Frontal cortex (tissue), 4 donors: ENCODE results near the gene RAD18. TPM values are rescaled to one million over a fixed set of nuclear protein-coding genes. Genes with fewer than 3 reads are reported as not detected.

Experiments used
- DNase-seq, 2 donors: peaks; one replicate each; pipeline ENCODE4 v3.0.0; 2012; ENCODE audit warnings: low spot score in 2 of 2
- FAIRE-seq: peaks from 2 replicates; lab custom pipeline; 2012; peaks lifted over from hg19 to GRCh38; lab: Jason Lieb, UNC
- total RNA-seq: library from RNA; depleted of rRNA; stranded (reverse); fragments of >200 nt; gene quantifications from one replicate; pipeline ENCODE4 v1.2.3, GENCODE V29; 2014
- donor health status: control.
- donor health status: control.
- donor health status: control.

RAD18 gene
- total RNA-seq, 1 donor from 2014 or later = 11.8 TPM

DNA sequence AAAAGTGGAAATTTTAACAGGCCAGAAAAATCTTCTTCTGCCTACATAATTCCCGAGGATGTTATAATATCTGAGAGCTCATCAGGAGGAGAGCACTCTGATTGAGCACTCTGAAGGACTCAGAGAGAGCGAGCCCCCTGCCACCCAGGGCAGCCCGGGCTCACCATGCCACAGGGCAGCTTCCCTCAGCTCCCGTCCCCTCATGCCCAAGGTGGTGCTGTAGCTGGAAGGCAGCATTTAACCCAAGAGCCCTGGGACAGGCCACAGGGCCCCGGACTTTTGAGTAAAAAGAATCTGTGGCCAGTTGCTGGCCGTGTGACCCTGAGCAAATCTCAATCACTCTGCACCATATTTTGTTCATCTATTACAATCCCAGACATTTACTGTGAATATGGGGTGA, 23.5 kb upstream of the RAD18 start:
- DNase-seq (no peak), FAIRE-seq (no peak)

DNA sequence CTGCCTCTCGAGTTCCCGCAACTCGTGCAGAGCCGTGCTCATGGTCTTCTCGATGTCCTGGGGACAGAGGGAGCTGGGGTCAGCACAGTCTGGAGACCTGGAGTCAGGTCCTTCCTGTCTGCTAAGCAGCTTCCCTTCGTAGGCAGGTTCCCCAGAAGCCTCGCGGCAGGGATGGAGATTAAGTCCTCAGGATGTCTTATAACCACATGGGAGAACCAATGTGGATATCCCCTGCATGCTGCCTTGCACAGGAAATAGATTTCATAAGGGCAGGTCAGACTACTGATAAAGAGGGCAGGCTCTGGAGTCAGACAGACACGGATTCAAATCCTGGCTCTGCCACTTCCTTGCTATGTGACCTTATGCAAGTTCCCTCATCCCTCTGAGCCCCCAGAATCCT, 22.6 kb upstream of the RAD18 start:
- FAIRE-seq (no peak), DNase-seq (no peak)

DNA sequence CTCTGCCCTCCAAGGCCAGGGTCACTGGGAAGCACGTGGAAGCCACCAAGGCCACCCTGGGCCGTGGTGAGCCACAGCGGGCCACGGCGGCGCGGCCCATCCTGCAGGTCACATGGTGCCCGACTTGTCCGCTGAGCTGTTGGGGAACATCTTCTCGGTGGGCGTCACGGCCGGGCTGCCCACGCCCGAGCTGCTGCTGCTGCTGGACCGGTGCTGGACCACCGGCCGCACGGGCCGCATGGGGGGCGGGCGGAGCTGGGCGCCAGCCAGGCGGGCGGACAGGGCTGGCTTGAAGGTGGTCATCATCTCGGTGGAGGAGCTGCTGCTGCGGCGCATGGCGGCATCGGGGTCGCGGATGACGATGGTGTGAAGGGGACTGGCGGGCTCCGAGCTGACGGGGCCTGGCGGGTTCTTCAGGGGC, 22.1 kb upstream of the RAD18 start:
- DNase-seq (no peak), FAIRE-seq (no peak)

GRCh38 chr3:8984526-8984925, 21.3 kb upstream of the RAD18 start:
- DNase-seq (no peak), FAIRE-seq (no peak)

- DNase-seq (no peak), FAIRE-seq (no peak)
Observed at GRCh38 chr3:8984081-8984480, 20.8 kb upstream of the RAD18 start.

DNA sequence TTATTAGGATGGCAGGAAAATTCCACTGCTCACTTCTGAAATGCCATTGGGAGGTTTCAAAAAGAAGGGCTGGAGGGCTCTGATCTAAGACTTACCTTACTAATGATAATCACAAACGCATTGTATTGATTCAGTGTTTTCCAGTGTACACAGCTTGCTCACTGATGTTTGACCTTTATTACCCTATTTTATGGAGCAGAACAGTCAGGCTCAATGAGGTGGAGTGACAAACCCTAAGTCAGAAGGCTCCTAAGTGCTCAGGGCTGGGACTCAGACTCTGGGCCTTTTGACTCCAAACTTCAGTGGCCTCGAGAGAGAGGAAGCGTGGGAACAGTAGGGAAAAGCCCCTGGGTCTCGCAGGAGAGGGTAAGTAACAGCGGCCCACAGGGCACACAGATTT, 20.3 kb upstream of the RAD18 start:
- DNase-seq (no peak), FAIRE-seq (no peak)

GRCh38 chr3:8983026-8983425, 19.8 kb upstream of the RAD18 start:
- FAIRE-seq (no peak), DNase-seq (no peak)

- no peak for FAIRE-seq
- DNase-seq = no peak
Observed at GRCh38 chr3:8982509-8982908, 19.2 kb upstream of the RAD18 start.

- FAIRE-seq (no peak), DNase-seq (no peak)
Observed at GRCh38 chr3:8981700-8982099, 18.4 kb upstream of the RAD18 start.

DNA sequence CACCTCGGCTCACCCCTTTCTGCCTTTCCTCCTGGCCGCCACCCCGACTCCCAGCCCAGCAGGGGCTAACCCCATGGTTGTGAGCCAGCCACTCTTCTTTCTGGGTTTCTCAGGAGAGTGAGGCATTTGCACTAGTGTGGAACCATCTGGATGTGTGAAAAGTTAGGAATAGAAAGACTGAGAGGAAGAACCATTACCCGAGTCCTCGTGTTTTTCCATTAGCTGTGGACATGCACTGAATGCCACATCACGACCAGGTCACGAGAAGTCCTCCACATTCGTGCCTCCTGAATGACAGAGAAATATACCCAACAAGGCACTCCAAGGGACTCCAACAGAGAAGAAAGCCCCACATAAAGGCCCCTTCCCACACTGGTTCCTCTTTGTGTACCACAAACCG, 18.0 kb upstream of the RAD18 start:
- no peak for FAIRE-seq
- DNase-seq = no peak

DNA sequence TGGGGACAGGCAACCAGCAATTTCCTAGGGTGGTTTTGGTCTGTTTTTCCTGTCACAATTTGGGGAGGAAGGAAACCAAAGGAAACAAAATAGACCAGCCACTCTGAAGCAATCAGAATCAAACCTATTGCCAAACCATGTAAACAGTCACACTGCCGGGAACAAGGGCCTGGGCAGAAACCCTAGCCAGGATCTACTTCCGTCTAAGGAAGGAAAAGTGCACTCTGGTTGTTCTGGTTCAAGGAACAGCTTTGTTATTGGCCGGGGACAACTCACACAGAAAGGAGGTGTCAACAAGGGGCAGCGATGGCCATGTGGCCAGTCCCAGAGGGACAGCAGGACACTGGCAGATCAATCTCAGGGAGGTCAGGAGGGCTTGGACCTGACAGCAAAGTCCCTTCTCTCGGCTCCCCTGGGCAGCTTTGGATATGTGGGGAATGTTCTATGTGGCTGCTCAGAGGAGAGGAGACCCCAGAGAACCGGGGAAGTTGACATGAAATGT, 17.5 kb upstream of the RAD18 start:
- FAIRE-seq = no peak
- DNase-seq = no peak

GRCh38 chr3:8979262-8979661, 16.0 kb upstream of the RAD18 start:
- DNase-seq (no peak), FAIRE-seq (no peak)

- DNase-seq (no peak), FAIRE-seq (no peak)
Observed at GRCh38 chr3:8978551-8978950, 15.3 kb upstream of the RAD18 start.

DNA sequence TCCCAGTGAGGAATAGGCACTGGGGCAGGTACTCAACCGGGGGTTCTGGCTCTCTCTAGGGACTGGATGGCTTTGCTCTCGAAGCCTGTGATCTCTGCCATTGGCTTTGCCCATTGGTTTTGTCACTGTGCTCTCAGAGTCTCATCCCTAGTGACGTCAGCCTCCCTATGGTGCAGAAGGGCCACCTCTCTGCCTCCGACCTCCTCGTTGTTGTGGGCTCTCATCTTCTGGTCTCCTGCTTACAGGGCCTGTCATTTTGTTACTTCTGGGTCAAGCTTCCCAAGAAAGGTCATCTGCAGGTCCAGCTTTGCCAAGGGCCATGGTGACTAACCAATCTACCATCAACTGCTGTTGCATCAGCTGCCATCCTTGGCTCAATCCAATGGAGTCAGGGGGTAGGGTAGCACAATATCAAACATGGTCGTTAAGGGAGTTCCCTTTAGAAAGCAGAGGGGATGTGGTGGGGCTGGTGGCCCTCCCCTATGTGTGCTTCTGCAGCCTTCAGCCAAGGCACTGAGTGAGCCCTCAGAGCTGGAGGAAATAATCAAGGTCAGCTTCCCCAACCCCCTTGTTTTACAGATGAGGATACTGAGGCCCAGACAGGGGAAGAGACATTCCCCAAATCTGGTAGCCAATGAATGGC, 13.4 kb upstream of the RAD18 start:
- FAIRE-seq (no peak), DNase-seq (no peak)

DNA sequence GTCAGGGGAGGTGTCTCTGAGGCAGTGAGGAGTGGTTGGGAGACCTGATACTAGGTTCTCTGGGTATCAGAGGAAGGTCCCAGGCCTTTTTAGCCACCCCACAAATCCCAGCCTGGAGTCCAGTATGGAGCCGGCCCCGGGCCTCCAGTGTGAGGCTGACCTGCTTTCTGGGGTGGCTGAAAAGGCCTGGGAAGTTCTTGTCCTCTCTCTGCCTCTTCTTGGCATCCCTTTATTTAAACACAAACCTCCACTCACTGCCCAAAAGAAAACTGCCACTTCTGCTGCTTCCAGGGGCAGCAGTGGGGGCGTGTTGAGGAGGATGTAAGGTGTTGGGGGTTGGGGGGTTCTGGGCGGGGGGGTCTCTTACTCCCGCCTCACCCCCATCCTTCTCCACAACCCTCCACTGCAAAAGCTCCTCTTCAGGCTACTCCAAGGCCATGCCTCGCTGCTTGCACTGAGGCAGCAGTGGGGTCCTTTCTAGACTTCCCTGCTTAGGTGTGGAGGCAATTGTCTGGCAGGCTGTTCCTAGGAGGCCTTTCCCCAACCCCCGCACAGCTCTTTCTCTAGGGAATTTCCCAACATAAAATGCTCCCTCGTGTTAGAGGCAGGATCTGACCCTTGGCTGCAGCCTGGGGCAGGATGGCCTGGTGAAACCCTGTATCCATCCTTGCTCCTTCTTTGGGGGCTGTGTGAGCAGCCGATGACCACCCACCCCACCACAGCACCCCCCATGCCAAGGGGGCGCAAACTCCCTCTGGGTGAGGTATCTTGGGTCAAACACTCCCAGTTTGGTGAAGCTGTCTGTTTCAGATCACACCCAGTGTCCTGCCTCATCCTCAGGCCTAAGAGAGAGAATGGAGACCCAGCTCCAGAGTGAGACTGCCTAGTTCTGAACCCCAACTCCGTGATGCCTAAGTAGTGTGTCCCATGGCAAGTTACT, 12.1 kb upstream of the RAD18 start:
- DNase-seq (no peak), FAIRE-seq (no peak)

DNA sequence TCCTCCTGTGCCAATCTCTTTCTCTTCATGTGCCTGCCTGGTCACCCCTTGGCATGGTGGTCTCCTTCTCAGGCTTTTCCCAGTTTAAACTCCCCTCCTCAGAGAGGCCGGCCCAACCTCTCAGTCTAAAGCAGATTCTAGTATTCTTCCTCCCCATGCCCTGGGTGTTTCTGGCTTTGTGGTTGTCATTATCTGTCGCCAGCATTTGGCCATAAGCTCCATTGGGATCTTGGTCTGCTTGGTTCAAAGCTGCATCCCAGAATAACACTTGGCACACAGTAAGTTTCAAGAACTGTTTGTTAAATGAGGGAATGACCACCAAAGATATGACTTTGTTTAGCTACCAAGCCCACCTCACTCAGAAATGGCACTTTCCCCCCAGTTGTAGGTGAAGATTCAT, 11.2 kb upstream of the RAD18 start:
- no peak for DNase-seq
- FAIRE-seq = no peak

GRCh38 chr3:8972639-8973038, 9.4 kb upstream of the RAD18 start:
- no peak for FAIRE-seq
- DNase-seq = no peak

- DNase-seq = peak in 1 of 2 donors; percentile 58
- FAIRE-seq = peak; percentile 58
Observed at GRCh38 chr3:8970971-8971589, 7.8 kb upstream of the RAD18 start.

GRCh38 chr3:8969241-8969640, 6.0 kb upstream of the RAD18 start:
- DNase-seq (no peak), FAIRE-seq (no peak)

DNA sequence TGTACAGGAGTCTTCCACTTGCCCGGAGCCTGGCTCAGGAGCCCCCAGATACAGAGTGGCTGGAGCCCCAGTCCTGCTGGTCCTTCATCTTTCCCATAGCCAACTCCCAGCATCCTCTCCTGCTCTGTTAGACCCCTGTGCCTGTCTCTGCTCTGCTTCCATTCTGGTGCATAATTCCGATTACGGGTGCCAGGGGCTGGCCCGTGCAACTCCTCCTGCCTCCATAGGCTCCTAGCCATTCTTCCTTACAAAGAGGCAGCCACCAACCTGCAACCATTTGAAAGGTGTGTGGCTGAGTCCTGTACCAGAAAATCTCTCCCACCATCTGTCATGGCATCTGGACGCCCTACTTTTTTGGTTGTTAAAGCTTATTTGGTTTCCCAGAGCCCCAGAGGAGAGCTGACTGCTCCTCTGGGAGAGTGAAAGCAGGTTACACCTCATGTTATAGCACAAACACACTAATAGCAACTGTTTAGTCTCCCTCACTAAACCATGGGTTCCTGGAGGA, 5.2 kb upstream of the RAD18 start:
- no peak for DNase-seq
- FAIRE-seq = no peak

- FAIRE-seq = no peak
- no peak for DNase-seq
Observed at GRCh38 chr3:8967553-8967952, 4.3 kb upstream of the RAD18 start.
